HepG2 (cell line): Measurements from ENCODE around the gene ABCG4. TPM values are rescaled to one million over a fixed set of nuclear protein-coding genes. Genes with fewer than 3 reads are reported as not detected.

Source experiments
- ATAC-seq: fragments of 200-7000 bp; cut with Tn5 transposase; 3 replicates; pipeline ENCODE4 v1.9.1; 2020; ENCODE audit warnings: mild to moderate bottlenecking, moderate library complexity
- BruUV-seq: library from RNA; stranded (reverse); fragments of 400-500 nt; replicated peaks from 2 replicates; lab custom pipeline; 2021; lab: Mats Ljungman, UMichigan
- CTCF ChIA-PET: fragments of 300-600 bp; formaldehyde crosslinking; extraction: SDS; loops from one replicate; lab custom pipeline; 2021; ENCODE audit warnings: low total read pairs, inconsistent platforms, low intra/inter-chr PET ratio; lab: Yijun Ruan, JAX
- POLR2A ChIA-PET: fragments of 350-600 bp; sonication (Branson Sonifier 250); formaldehyde crosslinking; loops from one replicate; lab custom pipeline; 2020; ENCODE audit warnings: antibody characterized with exemption, inconsistent platforms; lab: Yijun Ruan, JAX
- DNase-seq: peaks from one replicate; pipeline ENCODE4 v3.0.0-alpha.2; 2015; ENCODE audit warnings: low spot score
- FAIRE-seq: peaks from 3 replicates; lab custom pipeline; 2011; peaks lifted over from hg19 to GRCh38; lab: Jason Lieb, UNC
- H2AFZ ChIP-seq: one replicate; pipeline ENCODE4 v1.6.1; 2011; ENCODE audit warnings: low read length, inconsistent platforms
- H3K27ac ChIP-seq: fragments of 300-600 bp; 3 replicates; pipeline ENCODE4 v1.8.0; 2011; ENCODE audit warnings: mixed run types, mild to moderate bottlenecking, mixed read lengths, low read length, inconsistent platforms; ENCODE audit not compliant: insufficient read depth; ENCODE audit errors: extremely low read length
- H3K27me3 ChIP-seq, 2 experiments: fragments of 200-600 bp in 1 of 2; 2 replicates in 1 of 2; 3 replicates in 1 of 2; pipeline versions ENCODE4 v1.6.0 to v1.8.0; 2011; ENCODE audit warnings: low read length in 2 of 2, mild to moderate bottlenecking in 2 of 2, moderate library complexity in 2 of 2, inconsistent platforms in 1 of 2; ENCODE audit not compliant: insufficient read depth in 2 of 2, control insufficient read depth in 1 of 2
- H3K36me3 ChIP-seq, 2 experiments: fragments of 200-600 bp in 1 of 2; replicated peaks in 1 of 2; 2 replicates in 1 of 2; 3 replicates in 1 of 2; pipeline versions ENCODE4 v1.5.1 to v1.8.0; 2011; ENCODE audit warnings: low read length in 2 of 2, inconsistent platforms in 1 of 2; ENCODE audit not compliant: insufficient read depth in 2 of 2, control insufficient read depth in 1 of 2
- H3K4me1 ChIP-seq: 2 replicates; pipeline ENCODE4 v1.5.1; 2012; ENCODE audit warnings: low read length, inconsistent platforms; ENCODE audit not compliant: insufficient read depth
- H3K4me2 ChIP-seq: 2 replicates; pipeline ENCODE4 v1.6.0; 2011; ENCODE audit warnings: low read depth, low read length, inconsistent platforms
- H3K4me3 ChIP-seq, 3 experiments: fragments of 200-600 bp in 1 of 3; sonication (generic), shearing (Covaris generic) in 1 of 3; replicated peaks in 1 of 3; 2 replicates each; pipeline ENCODE4 v1.5.1; 2011 to 2016; ENCODE audit warnings: low read length in 3 of 3, inconsistent platforms in 2 of 3, low read depth in 2 of 3, mild to moderate bottlenecking in 2 of 3, control low read depth in 1 of 3, mixed read lengths in 1 of 3; ENCODE audit not compliant: insufficient read depth in 1 of 3
- H3K79me2 ChIP-seq: one replicate; pipeline ENCODE4 v1.6.1; 2011; ENCODE audit warnings: low read length, inconsistent platforms; ENCODE audit not compliant: insufficient read depth
- H3K9ac ChIP-seq: 2 replicates; pipeline ENCODE4 v1.6.0; 2011; ENCODE audit warnings: mild to moderate bottlenecking, low read depth, low read length, inconsistent platforms; ENCODE audit not compliant: insufficient read depth
- H3K9me3 ChIP-seq: 2 replicates; pipeline ENCODE4 v1.5.1; 2012; ENCODE audit warnings: mild to moderate bottlenecking, low read length
- H4K20me1 ChIP-seq: 2 replicates; pipeline ENCODE4 v1.6.0; 2011; ENCODE audit warnings: inconsistent platforms, mild to moderate bottlenecking, low read length, moderate library complexity; ENCODE audit not compliant: insufficient read depth
- ATRX ChIP-seq: sonication (generic); formaldehyde crosslinking; IDR thresholded peaks from 2 replicates; pipeline ENCODE4 v1.4.0; 2020; ENCODE audit warnings: missing genetic modification reagents, borderline replicate concordance
- BHLHE40 ChIP-seq: IDR thresholded peaks from 2 replicates; pipeline ENCODE4 v1.6.1; 2011; ENCODE audit warnings: low read length, improper control_type of control experiment
- CTCF ChIP-seq: sonication (generic); formaldehyde crosslinking; IDR thresholded peaks from 2 replicates; pipeline ENCODE4 v1.5.0; 2020; ENCODE audit warnings: mild to moderate bottlenecking, missing genetic modification reagents, moderate library complexity
- FOXM1 ChIP-seq: sonication (generic); formaldehyde crosslinking; IDR thresholded peaks from 2 replicates; pipeline ENCODE4 v1.5.0; 2020; ENCODE audit warnings: missing genetic modification reagents
- HMGXB4 ChIP-seq, 2 experiments: sonication (generic) in 1 of 2; formaldehyde crosslinking in 1 of 2; IDR thresholded peaks; 2 replicates each; pipeline versions ENCODE4 v1.4.0 to v1.6.1; 2018 to 2020; ENCODE audit warnings: missing genetic modification reagents in 2 of 2, borderline replicate concordance in 1 of 2, low read depth in 1 of 2, mild to moderate bottlenecking in 1 of 2, missing biosample characterization in 1 of 2
- PRDM4 ChIP-seq: sonication (generic); formaldehyde crosslinking; IDR thresholded peaks from 2 replicates; pipeline ENCODE4 v1.9.0; 2021; ENCODE audit warnings: missing genetic modification reagents, borderline replicate concordance
- ZNF234 ChIP-seq: sonication (generic); formaldehyde crosslinking; conservative IDR thresholded peaks from 2 replicates; pipeline ENCODE4 v1.5.1; 2020; ENCODE audit warnings: mild to moderate bottlenecking, missing genetic modification reagents
- ZNF354B ChIP-seq: sonication (generic); formaldehyde crosslinking; IDR thresholded peaks from 2 replicates; pipeline ENCODE4 v1.8.0; 2022; ENCODE audit warnings: mild to moderate bottlenecking, missing genetic modification reagents
- ZNF564 ChIP-seq: sonication (generic); formaldehyde crosslinking; IDR thresholded peaks from 2 replicates; pipeline ENCODE4 v1.8.1; 2023; ENCODE audit warnings: mild to moderate bottlenecking, missing genetic modification reagents
- ZNF570 ChIP-seq: sonication (generic); formaldehyde crosslinking; IDR thresholded peaks from 2 replicates; pipeline ENCODE4 v1.4.0; 2020; ENCODE audit warnings: mild to moderate bottlenecking, missing genetic modification reagents, borderline replicate concordance
- ZNF574 ChIP-seq: sonication (generic); formaldehyde crosslinking; IDR thresholded peaks from 2 replicates; pipeline ENCODE4 v1.4.0; 2020; ENCODE audit warnings: missing genetic modification reagents
- ZNF772 ChIP-seq: sonication (generic); formaldehyde crosslinking; IDR thresholded peaks from 2 replicates; pipeline ENCODE4 v1.5.0; 2020; ENCODE audit warnings: mild to moderate bottlenecking, missing genetic modification reagents
- ZNF883 ChIP-seq: sonication (generic); formaldehyde crosslinking; IDR thresholded peaks from 2 replicates; pipeline ENCODE4 v1.5.1; 2020; ENCODE audit warnings: mild to moderate bottlenecking, missing genetic modification reagents; ENCODE audit errors: not compliant biosample characterization
- WGBS: methylation state at CpG from one replicate; pipeline ENCODE4 v1.1.6; 2017; ENCODE audit warnings: low lambda C conversion rate; 5-methylcytosine and 5-hydroxymethylcytosine counted together
- in situ Hi-C: cut with HindIII; loops from 2 replicates; pipeline ENCODE4 v1.10.0; 2017; ENCODE audit warnings: low pct_unique_long_range_greater_than_20kb; ENCODE audit not compliant: extremely low pct_ligation_motif_present
- intact Hi-C: fragments of 100-400 bp; cut with micrococcal nuclease; formaldehyde crosslinking; loops from one replicate; pipeline ENCODE4 v1.10.0; 2022; ENCODE audit not compliant: unreplicated experiment
- polyA plus RNA-seq, 8 experiments: library from polyadenylated mRNA; depleted of rRNA in 3 of 8; stranded (reverse) in 7 of 8; unstranded in 1 of 8; fragments of >200 nt; fragmentation: Illumina TruSeq in 4 of 8; extraction: Trizol in 4 of 8; gene quantifications; 2 replicates each; pipeline versions ENCODE4 v1.2.1 to v1.2.3, GENCODE V29; 2011 to 2016; ENCODE audit warnings: low read depth in 4 of 8, missing spikeins in 1 of 8, mixed read lengths in 1 of 8; ENCODE audit not compliant: insufficient read depth in 1 of 8
- total RNA-seq, 5 experiments: library from RNA; depleted of rRNA; stranded (reverse); fragments of >200 nt; fragmentation: Illumina TruSeq; extraction: Trizol; gene quantifications; 2 replicates each; pipeline ENCODE4 v1.2.3, GENCODE V29; 2016; ENCODE audit warnings: low read depth in 1 of 5

ABCG4 gene
- total and polyA plus RNA-seq, 2 of the 13 experiments (the other 11 are each of a cell fraction or from before 2014, with no cell fraction given): not detected

- H3K4me3 ChIP-seq: no peak overlapping the region
- H3K27ac ChIP-seq: no peak overlapping the region
- no peak overlapping the region for H3K4me2 ChIP-seq
- in situ Hi-C loops (no loop called here), intact Hi-C loops (no loop called here)
- no peaks in the 10 kb centered on the region for H3K27me3 ChIP-seq
- POLR2A ChIA-PET: no interaction called here
- 100% methylated on average over 5 of the region's 5 CpGs for WGBS
- no TSS peak for BruUV-seq
- no peak for TF ChIP-seq ZNF570 (CRISPR knock-in tag)
- no peak for TF ChIP-seq ZNF574
- TF ChIP-seq PRDM4 (CRISPR knock-in tag): no peak
- TF ChIP-seq ZNF883 (CRISPR knock-in tag): no peak
- TF ChIP-seq FOXM1 (CRISPR knock-in tag): no peak
- no peak for TF ChIP-seq ZNF234 (CRISPR knock-in tag)
- no peak for TF ChIP-seq HMGXB4 (CRISPR knock-in tag; IDR thresholded peaks at IDR 0.05; ENCODE audit: borderline replicate concordance in 1 of 2, low read depth in 1 of 2)
- no peak for TF ChIP-seq BHLHE40
- TF ChIP-seq ZNF564 (CRISPR knock-in tag): no peak
- no peak for TF ChIP-seq ZNF772 (CRISPR knock-in tag)
- no peak for TF ChIP-seq ATRX
- TF ChIP-seq ZNF354B: no peak
- no peak for TF ChIP-seq CTCF (CRISPR knock-in tag)
- no peak for ATAC-seq
- no peaks in the 10 kb centered on the region for H3K9me3 ChIP-seq
- H3K4me1 ChIP-seq: peaks cover 7% of the 10 kb centered on the region
- no peaks in the 10 kb centered on the region for H3K79me2 ChIP-seq
- no peak overlapping the region for H2AFZ ChIP-seq
- FAIRE-seq: no peak
- H3K36me3 ChIP-seq: peaks cover 14 to 34% of the 10 kb centered on the region in 2 experiments
- CTCF ChIA-PET: no interaction called here
- no peak for DNase-seq
- no peaks in the 10 kb centered on the region for H4K20me1 ChIP-seq
- H3K9ac ChIP-seq: no peak overlapping the region
Observed at GRCh38 chr11:119114351-119114750, 34.5 kb upstream of the ABCG4 start.
